HL-60 (cell line): ENCODE results near the gene FIS1.

Source experiments
- CTCF ChIP-seq: IDR thresholded peaks from one replicate; pipeline ENCODE4 v1.5.1; 2011; ENCODE audit warnings: low read length, control low read depth, inconsistent platforms; ENCODE audit not compliant: insufficient read depth
- GABPA ChIP-seq: IDR thresholded peaks from 2 replicates; pipeline ENCODE4 v1.6.1; 2012; ENCODE audit warnings: low read depth
- POLR2AphosphoS5 ChIP-seq: IDR thresholded peaks from 2 replicates; pipeline ENCODE4 v1.6.1; 2012; ENCODE audit warnings: low read depth
- REST ChIP-seq: IDR thresholded peaks from 2 replicates; pipeline ENCODE4 v1.6.1; 2012; ENCODE audit warnings: low read depth; ENCODE audit not compliant: insufficient replicate concordance
- SPI1 ChIP-seq: IDR thresholded peaks from 2 replicates; pipeline ENCODE4 v1.6.1; 2012; ENCODE audit warnings: low read depth, mild to moderate bottlenecking, borderline replicate concordance

- no peak for TF ChIP-seq CTCF
- TF ChIP-seq POLR2AphosphoS5: no peak
- TF ChIP-seq REST: no peak
- no peak for TF ChIP-seq GABPA
- TF ChIP-seq SPI1: no peak
Measured at GRCh38 chr7:101216860-101217387, 28.0 kb downstream of the FIS1 start.
